Right atrium auricular region (tissue), 2 donors: ENCODE data around the gene HOXC13. TPM values are rescaled to one million over a fixed set of nuclear protein-coding genes. Genes with fewer than 3 reads are reported as not detected.

Experiments
- DNase-seq: peaks from one replicate; pipeline ENCODE4 v3.0.0-alpha.2; 2019; ENCODE audit warnings: low spot score
- H3K27ac ChIP-seq, 2 donors: fragments of 200-600 bp; sonication (generic); 1 replicate in 1 of 2; 2 replicates in 1 of 2; pipeline ENCODE4 v1.5.1; 2016 to 2019
- H3K27me3 ChIP-seq, 2 donors: fragments of 200-600 bp; sonication (generic); one replicate each; pipeline versions ENCODE4 v1.5.1 to v1.6.0; 2017 to 2019
- H3K36me3 ChIP-seq: fragments of 200-600 bp; sonication (generic); one replicate; pipeline ENCODE4 v1.5.1; 2016
- H3K4me1 ChIP-seq, 2 donors: fragments of 200-600 bp; sonication (generic); one replicate each; pipeline versions ENCODE4 v1.5.1 to v1.6.0; 2017 to 2019
- H3K4me3 ChIP-seq, 2 donors: fragments of 200-600 bp; sonication (generic); 1 replicate in 1 of 2; 2 replicates in 1 of 2; pipeline ENCODE4 v1.5.1; 2017 to 2019; ENCODE audit warnings: mild to moderate bottlenecking in 1 of 2, moderate library complexity in 1 of 2
- H3K9me3 ChIP-seq, 2 donors: fragments of 200-600 bp; sonication (generic); one replicate each; pipeline ENCODE4 v1.5.1; 2019
- total RNA-seq, 2 donors: library from RNA; depleted of rRNA; stranded (reverse); fragments of >200 nt; gene quantifications; one replicate each; pipeline ENCODE4 v1.1.0, GENCODE V29; 2016
- TF ChIP-seq, protein P1 (sequence below), 2 donors: fragments of 200-600 bp; sonication (generic); IDR thresholded peaks; one replicate each; pipeline ENCODE4 v1.5.1; 2019; ENCODE audit warnings: antibody characterized with exemption in 2 of 2

Gene HOXC13
- total RNA-seq, 2 donors from 2014 or later: not detected

DNA sequence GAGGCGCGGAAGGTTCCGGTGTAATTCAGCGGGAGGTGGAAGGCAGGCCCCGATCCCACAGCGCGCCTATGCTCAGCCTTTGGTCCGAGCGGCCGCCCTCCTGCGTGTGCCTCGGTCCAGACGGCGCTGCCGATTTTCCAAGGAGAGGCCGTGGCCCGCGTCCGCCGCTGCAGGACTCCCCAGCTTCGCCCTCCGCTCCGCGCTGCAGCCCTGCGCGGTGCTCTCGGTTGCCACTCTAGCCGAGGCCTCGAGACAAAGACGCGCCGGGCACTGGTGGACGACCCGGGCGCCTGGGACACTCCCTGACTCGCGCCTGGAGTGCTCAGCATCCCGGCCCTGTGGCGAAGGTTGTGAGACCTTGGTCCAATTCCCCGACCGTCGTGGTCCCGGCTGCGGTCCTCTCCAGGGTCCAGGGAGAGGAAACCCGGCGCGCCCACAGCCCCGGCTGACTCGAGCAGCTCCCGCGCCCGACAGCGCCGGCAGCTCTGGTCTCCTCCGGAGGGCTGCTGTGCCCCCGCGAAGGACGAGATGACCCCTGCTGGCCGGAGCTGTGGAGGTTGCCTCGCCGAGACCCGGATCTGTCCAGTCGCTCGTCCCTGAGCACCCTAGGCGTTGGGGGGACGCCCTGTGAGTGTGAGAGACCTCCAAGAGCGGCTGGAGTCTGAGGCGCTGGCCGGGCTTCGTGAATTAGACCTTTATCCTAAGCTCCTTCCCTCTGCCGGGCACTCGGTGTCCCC is 22.6 kb downstream of the HOXC13 start:
- Histone ChIP-seq H3K4me3 (no peak overlapping the region), H3K27me3 (peaks cover 78 to 85% of the 10 kb centered on the region in 2 donors), H3K9me3 (no peaks in the 10 kb centered on the region), H3K4me1 (peaks cover 0 to 14% of the 10 kb centered on the region in 2 donors), H3K36me3 (no peaks in the 10 kb centered on the region), H3K27ac (no peak overlapping the region)
- no peak for DNase-seq
- TF ChIP-seq, protein P1, sequence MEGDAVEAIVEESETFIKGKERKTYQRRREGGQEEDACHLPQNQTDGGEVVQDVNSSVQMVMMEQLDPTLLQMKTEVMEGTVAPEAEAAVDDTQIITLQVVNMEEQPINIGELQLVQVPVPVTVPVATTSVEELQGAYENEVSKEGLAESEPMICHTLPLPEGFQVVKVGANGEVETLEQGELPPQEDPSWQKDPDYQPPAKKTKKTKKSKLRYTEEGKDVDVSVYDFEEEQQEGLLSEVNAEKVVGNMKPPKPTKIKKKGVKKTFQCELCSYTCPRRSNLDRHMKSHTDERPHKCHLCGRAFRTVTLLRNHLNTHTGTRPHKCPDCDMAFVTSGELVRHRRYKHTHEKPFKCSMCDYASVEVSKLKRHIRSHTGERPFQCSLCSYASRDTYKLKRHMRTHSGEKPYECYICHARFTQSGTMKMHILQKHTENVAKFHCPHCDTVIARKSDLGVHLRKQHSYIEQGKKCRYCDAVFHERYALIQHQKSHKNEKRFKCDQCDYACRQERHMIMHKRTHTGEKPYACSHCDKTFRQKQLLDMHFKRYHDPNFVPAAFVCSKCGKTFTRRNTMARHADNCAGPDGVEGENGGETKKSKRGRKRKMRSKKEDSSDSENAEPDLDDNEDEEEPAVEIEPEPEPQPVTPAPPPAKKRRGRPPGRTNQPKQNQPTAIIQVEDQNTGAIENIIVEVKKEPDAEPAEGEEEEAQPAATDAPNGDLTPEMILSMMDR (IDR thresholded peaks at IDR 0.05): no peak

GRCh38 chr12:53963005-53963404 is 24.4 kb downstream of the HOXC13 start:
- peaks cover 78 to 84% of the 10 kb centered on the region in 2 donors for H3K27me3 ChIP-seq
- TF ChIP-seq, protein P1 (IDR thresholded peaks at IDR 0.05): no peak
- no peak overlapping the region for H3K27ac ChIP-seq
- H3K36me3 ChIP-seq: no peaks in the 10 kb centered on the region
- no peaks in the 10 kb centered on the region for H3K9me3 ChIP-seq
- H3K4me1 ChIP-seq: peaks cover 0 to 20% of the 10 kb centered on the region in 2 donors
- no peak overlapping the region for H3K4me3 ChIP-seq
- no peak for DNase-seq

DNA sequence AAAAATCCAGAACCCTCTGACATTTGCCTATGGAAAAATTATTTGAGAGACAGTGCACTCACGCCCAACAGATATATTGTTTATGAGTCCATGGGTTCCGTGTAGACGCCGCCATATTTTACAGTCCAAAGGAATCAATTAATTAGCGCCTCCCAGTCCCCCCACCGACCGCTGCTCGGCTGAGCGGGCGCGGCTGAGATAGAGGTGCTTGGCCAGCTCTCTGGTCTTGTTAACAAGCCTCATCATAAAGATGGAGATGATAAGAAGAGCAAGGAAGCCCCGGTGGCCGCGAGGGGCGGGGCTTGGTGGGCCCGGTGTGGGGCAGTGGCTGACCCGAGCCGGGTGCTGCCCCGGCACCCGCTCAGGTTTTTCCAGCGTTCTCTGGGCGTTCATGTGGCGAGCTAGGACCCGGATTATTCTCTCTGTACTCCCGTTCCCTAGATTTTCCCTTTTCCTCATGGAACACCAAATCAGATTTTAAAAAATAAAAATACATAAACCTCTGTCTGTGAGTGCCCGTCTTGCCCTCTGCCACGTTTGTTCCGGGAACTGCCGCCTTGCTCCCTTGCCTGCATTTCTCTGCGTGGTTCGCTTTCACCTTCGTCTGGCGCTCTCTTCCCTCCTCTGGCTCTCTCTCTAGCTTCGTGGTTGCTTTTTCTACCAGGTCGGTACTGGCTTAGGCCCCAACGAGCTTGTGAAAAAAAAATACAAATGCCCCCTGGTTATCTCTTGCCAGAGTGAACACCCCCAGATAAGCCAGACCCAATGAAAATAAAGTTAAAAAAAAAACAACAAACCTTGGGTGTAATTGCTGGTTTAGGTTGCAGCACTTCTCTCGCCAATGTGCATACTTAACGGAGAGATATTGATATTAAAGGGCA is 25.0 kb downstream of the HOXC13 start:
- peaks cover 75 to 84% of the 10 kb centered on the region in 2 donors for H3K27me3 ChIP-seq
- TF ChIP-seq, protein P1 (IDR thresholded peaks at IDR 0.05): no peak
- H3K27ac ChIP-seq: no peak overlapping the region
- no peaks in the 10 kb centered on the region for H3K9me3 ChIP-seq
- peaks cover 0 to 20% of the 10 kb centered on the region in 2 donors for H3K4me1 ChIP-seq
- H3K36me3 ChIP-seq: no peaks in the 10 kb centered on the region
- no peak overlapping the region for H3K4me3 ChIP-seq
- DNase-seq: no peak

DNA sequence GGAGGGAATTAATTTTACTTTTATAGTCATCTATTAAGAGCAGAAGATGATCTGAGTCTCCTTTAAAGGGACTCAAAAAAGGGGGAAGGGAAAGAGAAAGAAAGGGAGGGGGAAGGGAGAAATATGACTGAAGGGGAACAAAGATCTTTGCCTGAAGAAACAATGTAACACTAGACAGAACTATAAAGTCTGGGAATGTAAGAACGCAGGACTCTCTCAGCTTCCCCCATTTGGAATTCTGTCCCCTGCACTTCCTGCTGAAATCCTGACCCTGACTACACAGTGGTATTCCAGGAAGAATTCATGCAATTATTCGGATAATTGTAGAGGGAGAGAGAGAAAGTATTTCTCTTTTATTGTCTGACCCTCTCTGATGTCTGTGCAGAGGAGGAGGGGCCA is 25.7 kb downstream of the HOXC13 start:
- Histone ChIP-seq H3K4me3 (no peak overlapping the region), H3K27me3 (peaks cover 76 to 83% of the 10 kb centered on the region in 2 donors), H3K27ac (no peak overlapping the region), H3K36me3 (no peaks in the 10 kb centered on the region), H3K4me1 (peaks cover 0 to 20% of the 10 kb centered on the region in 2 donors), H3K9me3 (no peaks in the 10 kb centered on the region)
- DNase-seq: no peak
- TF ChIP-seq, protein P1 (IDR thresholded peaks at IDR 0.05): no peak

DNA sequence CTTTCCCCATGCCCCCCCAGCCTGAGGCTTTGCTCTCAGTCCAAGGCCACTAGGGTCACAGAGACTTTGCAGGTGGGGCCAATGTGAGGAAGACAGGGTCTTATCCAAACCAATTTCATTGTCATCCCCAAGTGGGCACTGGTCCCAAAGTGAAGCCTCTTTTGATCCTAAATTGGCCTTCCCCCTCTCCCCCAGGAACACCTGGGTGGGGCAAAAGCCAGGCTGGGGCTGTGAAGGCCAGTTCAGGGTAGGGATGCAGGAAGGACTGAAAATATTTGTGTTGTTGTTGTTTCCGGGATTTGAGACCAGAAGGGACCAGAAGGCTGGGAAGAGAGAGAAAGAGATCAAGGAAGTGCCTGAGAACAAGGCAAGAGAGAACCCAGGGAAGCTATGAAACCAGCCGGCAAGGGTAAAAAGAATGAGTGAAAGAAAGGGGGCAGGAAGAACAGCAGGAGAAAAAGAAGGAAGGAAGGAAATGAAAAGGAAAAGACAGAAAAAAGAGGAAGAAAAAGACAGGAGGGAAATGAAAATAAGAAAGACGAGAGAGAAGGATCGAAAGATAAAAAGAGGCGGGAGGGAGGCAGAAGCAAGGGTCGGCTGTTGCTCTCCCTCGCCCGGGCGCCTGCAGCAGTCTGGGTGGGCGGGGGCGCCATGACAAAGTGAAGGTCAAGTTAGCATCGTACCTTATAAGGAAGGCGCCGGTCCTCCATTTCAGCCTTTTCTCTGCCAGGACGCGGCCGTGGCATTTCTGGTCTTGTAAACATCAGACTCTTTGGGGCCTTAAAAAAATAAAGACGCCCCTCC is 26.9 kb downstream of the HOXC13 start:
- Histone ChIP-seq H3K4me3 (no peak overlapping the region), H3K27me3 (peaks cover 73 to 88% of the 10 kb centered on the region in 2 donors), H3K27ac (no peak overlapping the region), H3K9me3 (no peaks in the 10 kb centered on the region), H3K36me3 (no peaks in the 10 kb centered on the region), H3K4me1 (peaks cover 0 to 20% of the 10 kb centered on the region in 2 donors)
- TF ChIP-seq, protein P1 (IDR thresholded peaks at IDR 0.05): no peak
- DNase-seq: no peak
